Coronary artery (tissue), 2 donors: ENCODE measurements around the gene CRY2.
A peak's percentile ranks its signal among the peaks of the same experiment; 100 is the strongest.

Source experiments
- DNase-seq: peaks from one replicate; pipeline ENCODE4 v3.0.0-alpha.2; 2017; ENCODE audit warnings: low spot score
- H3K27ac ChIP-seq, 2 donors: fragments of 200-600 bp; sonication (generic); one replicate each; pipeline ENCODE4 v1.5.1; 2016 to 2019
- H3K4me3 ChIP-seq: fragments of 200-600 bp; sonication (generic); 2 replicates; pipeline ENCODE4 v1.5.1; 2016; ENCODE audit warnings: mild to moderate bottlenecking, moderate library complexity
- CTCF ChIP-seq: fragments of 200-600 bp; sonication (generic); IDR thresholded peaks from one replicate; pipeline ENCODE4 v1.5.1; 2019; ENCODE audit warnings: antibody characterized with exemption

The CRY2 gene

GRCh38 chr11:45915446-45915845 is 68.2 kb downstream of the CRY2 start:
- H3K27ac ChIP-seq = no peak overlapping the region
- TF ChIP-seq CTCF = no peak
- no peak overlapping the region for H3K4me3 ChIP-seq
- DNase-seq = no peak

DNA sequence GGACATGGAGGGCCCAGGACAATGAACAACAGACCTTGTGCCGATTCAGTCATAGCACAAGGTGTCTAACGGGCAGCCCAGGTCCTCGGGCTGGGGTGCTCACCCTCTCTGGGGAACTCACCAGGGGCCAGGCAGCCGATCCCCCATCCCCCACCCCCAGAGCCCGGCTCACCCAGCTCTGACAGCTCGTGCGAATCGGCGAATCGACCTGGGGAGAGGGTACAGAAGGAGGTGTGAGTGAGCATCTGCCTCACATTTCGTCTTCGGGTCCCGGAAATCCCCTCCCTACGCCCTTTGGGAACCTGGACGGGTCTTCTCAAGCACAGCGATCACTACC is 70.0 kb downstream of the CRY2 start:
- TF ChIP-seq CTCF = no peak
- Histone ChIP-seq H3K27ac (peak overlapping the region; percentile 90 to 92), H3K4me3 (peak overlapping the region; percentile 83)
- no peak for DNase-seq

- TF ChIP-seq CTCF = no peak
These were observed 70.5 kb downstream of the CRY2 start, which contains the start of gene PEX16 for GRCh38 chr11:45917623-45918330. TSS of gene PEX16 (minus strand) at chr11:45917877. CDS start at chr11:45917811, 66 bp downstream.

DNA sequence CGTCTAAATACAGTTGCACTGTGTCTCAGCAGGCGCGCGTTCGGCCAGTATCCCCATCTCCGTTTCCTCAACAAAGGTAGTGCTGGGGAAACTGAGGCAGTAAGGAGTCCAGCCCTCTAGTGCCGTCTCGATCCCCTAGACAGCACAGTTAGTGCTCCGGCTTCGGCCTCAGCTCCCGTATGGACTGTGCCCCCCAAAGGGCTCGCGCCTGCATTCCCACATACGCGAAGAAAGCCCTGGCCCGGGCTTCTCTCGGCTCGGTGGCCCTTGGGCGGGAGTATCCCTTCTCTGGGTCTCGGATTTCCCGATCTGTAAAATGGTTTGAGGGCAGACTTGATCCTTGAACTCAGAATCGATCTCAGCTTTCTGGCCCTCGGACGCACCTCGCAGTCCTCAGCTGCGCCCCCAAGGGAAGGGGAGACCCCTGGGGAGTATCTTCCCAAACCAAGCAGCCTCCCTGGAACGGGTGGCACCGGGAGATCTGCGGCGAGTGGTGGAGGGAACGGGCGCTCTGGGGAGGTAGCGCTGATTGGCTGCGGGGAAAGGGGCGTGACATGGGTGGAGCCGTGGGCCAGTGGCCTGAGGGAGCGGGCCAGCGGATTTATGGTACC is 71.2 kb downstream of the CRY2 start:
- peak; percentile 89 for DNase-seq
- peak overlapping the region; percentile 90 to 92 for H3K27ac ChIP-seq
- TF ChIP-seq CTCF = no peak
- H3K4me3 ChIP-seq = peak overlapping the region; percentile 83

More at GRCh38 chr11:45917623-45918330, 70.5 kb downstream of the CRY2 start, which contains the start of gene PEX16:
- peak within 1 kb of the TSS; percentile 90 to 92 for H3K27ac ChIP-seq
- H3K4me3 ChIP-seq = peak within 1 kb of the TSS; percentile 83
- peak; percentile 99 for DNase-seq

- DNase-seq = no peak
- Histone ChIP-seq H3K4me3 (peak overlapping the region; percentile 83), H3K27ac (peak overlapping the region in 1 of 2 donors; percentile 92)
- no peak for TF ChIP-seq CTCF
These were observed 71.8 kb downstream of the CRY2 start for GRCh38 chr11:45918962-45919675.

DNA sequence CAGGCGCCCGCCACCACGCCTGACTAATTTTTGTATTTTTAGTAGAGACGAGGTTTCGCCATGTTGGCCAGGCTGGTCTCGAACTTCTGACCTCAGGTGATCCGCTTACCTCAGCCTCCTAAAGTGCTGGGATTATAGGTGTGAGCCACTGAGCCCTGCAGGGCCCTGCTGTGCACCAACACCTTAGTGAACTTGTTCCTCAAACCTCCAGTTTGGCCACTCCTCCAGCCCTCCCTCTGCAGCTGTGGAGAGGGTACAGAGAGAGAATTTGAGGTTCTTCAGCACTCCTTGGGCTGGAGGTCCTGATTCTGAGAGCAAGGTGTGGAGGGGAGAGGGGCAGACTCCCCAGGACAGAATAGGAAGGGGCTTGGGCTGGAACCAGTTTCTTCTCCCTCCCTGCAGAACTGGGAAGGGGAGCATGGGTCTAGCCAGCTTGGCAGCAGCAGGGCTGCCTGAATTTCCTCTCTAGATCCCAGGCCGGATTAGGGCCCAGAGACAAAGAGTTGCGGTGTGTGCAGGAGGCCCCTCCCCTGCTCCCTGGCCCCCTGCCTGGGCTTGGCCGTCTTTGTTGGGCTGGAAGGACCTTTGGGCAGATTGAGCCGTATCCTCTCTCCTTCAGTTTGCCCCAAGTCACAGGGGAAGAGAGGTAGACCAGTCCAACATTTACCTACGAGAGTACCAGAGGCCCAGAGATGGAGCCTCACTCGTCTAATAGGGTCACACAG is 72.7 kb downstream of the CRY2 start:
- Histone ChIP-seq H3K4me3 (no peak overlapping the region), H3K27ac (no peak overlapping the region)
- no peak for TF ChIP-seq CTCF
- no peak for DNase-seq
